BJ (cell line): ENCODE data around the gene GBX1. TPM values are rescaled to one million over a fixed set of nuclear protein-coding genes. Genes with fewer than 3 reads are reported as not detected.

Source experiments
- CTCF ChIA-PET: fragments of 350-600 bp; formaldehyde crosslinking; extraction: SDS; loops from one replicate; lab custom pipeline; 2021; ENCODE audit warnings: antibody characterized with exemption, inconsistent platforms; lab: Yijun Ruan, JAX
- POLR2A ChIA-PET: fragments of 300-600 bp; sonication (Branson Sonifier 250); formaldehyde crosslinking; extraction: SDS; loops from one replicate; lab custom pipeline; 2021; ENCODE audit warnings: antibody characterized with exemption; lab: Charles Lee
- DNase-seq: peaks from one replicate; pipeline ENCODE4 v3.0.0-alpha.2; 2011; ENCODE audit warnings: low read depth
- H3K27me3 ChIP-seq: 2 replicates; pipeline ENCODE4 v1.6.0; 2011; ENCODE audit warnings: low read length; ENCODE audit not compliant: control insufficient read depth, insufficient read depth
- H3K36me3 ChIP-seq: 2 replicates; pipeline ENCODE4 v1.5.1; 2011; ENCODE audit warnings: low read length; ENCODE audit not compliant: control insufficient read depth, insufficient read depth
- H3K4me3 ChIP-seq: 2 replicates; pipeline ENCODE4 v1.5.1; 2011; ENCODE audit warnings: low read depth, mild to moderate bottlenecking, control low read depth, low read length
- polyA plus RNA-seq: library from polyadenylated mRNA; depleted of rRNA; stranded (reverse); fragments of >200 nt; gene quantifications from 2 replicates; pipeline ENCODE4 v1.2.3, GENCODE V29; 2011
- TF ChIP-seq, protein P1 (sequence below): IDR thresholded peaks from 2 replicates; pipeline ENCODE4 v1.5.1; 2011; ENCODE audit warnings: low read depth, mild to moderate bottlenecking, control low read depth, inconsistent platforms, low read length, moderate library complexity; ENCODE audit not compliant: insufficient read depth

The GBX1 gene
- polyA plus RNA-seq, 1 experiment: not detected

- CTCF ChIA-PET: no interaction called here
- Histone ChIP-seq H3K36me3 (no peaks in the 10 kb centered on the region), H3K4me3 (no peak overlapping the region), H3K27me3 (peaks cover 43% of the 10 kb centered on the region)
- TF ChIP-seq, protein P1, sequence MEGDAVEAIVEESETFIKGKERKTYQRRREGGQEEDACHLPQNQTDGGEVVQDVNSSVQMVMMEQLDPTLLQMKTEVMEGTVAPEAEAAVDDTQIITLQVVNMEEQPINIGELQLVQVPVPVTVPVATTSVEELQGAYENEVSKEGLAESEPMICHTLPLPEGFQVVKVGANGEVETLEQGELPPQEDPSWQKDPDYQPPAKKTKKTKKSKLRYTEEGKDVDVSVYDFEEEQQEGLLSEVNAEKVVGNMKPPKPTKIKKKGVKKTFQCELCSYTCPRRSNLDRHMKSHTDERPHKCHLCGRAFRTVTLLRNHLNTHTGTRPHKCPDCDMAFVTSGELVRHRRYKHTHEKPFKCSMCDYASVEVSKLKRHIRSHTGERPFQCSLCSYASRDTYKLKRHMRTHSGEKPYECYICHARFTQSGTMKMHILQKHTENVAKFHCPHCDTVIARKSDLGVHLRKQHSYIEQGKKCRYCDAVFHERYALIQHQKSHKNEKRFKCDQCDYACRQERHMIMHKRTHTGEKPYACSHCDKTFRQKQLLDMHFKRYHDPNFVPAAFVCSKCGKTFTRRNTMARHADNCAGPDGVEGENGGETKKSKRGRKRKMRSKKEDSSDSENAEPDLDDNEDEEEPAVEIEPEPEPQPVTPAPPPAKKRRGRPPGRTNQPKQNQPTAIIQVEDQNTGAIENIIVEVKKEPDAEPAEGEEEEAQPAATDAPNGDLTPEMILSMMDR: no peak
- DNase-seq: no peak
- POLR2A ChIA-PET: no interaction called here
Measured at GRCh38 chr7:151194188-151194587, 26.7 kb upstream of the GBX1 start.

GRCh38 chr7:151193203-151193978 is 25.9 kb upstream of the GBX1 start:
- Histone ChIP-seq H3K36me3 (no peaks in the 10 kb centered on the region), H3K27me3 (peaks cover 37% of the 10 kb centered on the region), H3K4me3 (no peak overlapping the region)
- TF ChIP-seq, protein P1: no peak
- ChIA-PET POLR2A (no interaction called here), CTCF (no interaction called here)
- no peak for DNase-seq

DNA sequence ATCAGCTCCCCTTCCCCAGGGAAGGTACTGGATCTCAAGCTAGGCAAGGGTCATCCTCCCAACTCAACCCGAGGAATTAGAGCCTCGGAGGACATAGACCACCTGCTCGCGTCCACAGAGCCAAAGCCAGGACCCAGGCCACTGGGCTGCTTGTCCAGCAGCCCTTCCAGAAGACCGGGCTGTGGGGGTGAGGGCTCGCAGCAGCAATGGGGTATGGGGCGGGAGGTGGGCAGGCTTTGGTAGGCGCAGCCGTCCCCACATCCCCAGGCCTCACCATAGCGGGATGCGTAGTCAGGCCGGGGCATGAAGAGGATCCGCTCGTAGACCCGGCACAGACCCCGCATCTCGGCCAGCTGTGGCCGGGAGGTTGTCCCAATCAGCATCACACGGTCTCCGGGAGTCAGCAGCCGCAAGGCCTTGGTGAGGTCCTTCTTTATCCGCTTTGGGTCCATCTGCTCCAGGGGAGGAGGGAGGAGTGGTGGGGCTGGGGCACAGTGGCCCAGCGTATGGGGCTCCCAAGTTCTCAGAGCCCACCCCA is 24.6 kb upstream of the GBX1 start:
- H3K4me3 ChIP-seq: no peak overlapping the region
- ChIA-PET CTCF (interaction anchor here (1.3 kb wide), 1 partner anchor 68 kb away, joined by 3 read pairs; no protein-coding TSS in a partner anchor), POLR2A (no interaction called here)
- H3K36me3 ChIP-seq: no peaks in the 10 kb centered on the region
- peaks cover 35% of the 10 kb centered on the region for H3K27me3 ChIP-seq
- TF ChIP-seq, protein P1: no peak
- DNase-seq: no peak

- DNase-seq: no peak
- CTCF ChIA-PET: interaction anchor here (1.3 kb wide), 1 partner anchor 67 kb away, joined by 3 read pairs; no protein-coding TSS in a partner anchor
- TF ChIP-seq, protein P1: no peak
- no peaks in the 10 kb centered on the region for H3K36me3 ChIP-seq
- POLR2A ChIA-PET: no interaction called here
- H3K4me3 ChIP-seq: no peak overlapping the region
- peaks cover 33% of the 10 kb centered on the region for H3K27me3 ChIP-seq
Measured at GRCh38 chr7:151191544-151191943, 24.1 kb upstream of the GBX1 start.

DNA sequence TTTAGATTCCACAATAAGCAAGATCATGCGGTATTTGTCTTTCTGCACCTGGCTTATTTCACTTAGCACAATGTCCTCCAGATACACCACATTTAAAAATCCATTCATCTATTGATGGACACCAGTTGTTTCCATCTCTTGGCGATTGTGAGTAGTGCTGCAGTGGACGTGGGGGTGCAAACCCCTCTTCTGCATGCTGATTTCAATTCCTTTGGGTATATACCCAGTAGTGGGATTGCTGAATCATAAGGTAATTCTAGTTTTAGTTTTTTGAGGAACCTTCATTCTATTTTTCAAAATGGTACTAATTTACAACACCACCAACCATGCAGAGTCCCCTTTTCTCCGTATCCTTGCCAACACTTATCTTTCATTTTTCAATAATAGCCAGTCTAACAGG is 21.5 kb upstream of the GBX1 start:
- no peak for DNase-seq
- peaks cover 18% of the 10 kb centered on the region for H3K27me3 ChIP-seq
- no peaks in the 10 kb centered on the region for H3K36me3 ChIP-seq
- TF ChIP-seq, protein P1: no peak
- CTCF ChIA-PET: no interaction called here
- no peak overlapping the region for H3K4me3 ChIP-seq
- POLR2A ChIA-PET: no interaction called here
